ENCODE data around the gene SLC9A9. TPM values are rescaled to one million over a fixed set of nuclear protein-coding genes. Genes with fewer than 3 reads are reported as not detected.

Gene SLC9A9
- total RNA-seq, 1 donor from 2014 or later, result 0.22 TPM

DNA sequence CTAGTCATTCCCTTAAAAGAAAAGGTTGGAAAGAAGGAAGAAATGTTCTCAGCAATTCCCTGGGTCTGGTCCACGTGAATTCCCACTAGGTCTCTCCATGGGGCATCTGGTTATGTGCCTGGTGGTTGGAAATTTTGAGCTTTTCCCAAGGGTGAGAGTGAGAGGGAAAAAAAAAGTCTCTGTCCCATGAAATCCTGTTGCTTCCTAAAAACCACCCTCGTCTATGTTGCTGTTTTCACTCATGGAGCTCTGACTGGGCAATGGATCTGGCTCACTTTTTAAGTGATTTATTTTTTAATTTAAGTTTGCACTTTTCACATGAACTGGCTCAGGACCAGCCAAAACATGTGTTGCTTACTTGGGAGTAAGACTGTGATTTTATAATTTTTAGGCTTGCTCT is 538.6 kb downstream of the SLC9A9 start:
- H3K4me2 ChIP-seq, result no peak overlapping the region
- H3K4me1 ChIP-seq, result no peaks in the 10 kb centered on the region
- H3K27ac Mint-ChIP-seq, result no peak overlapping the region
- H2AFZ ChIP-seq (replicated peaks), result no peak overlapping the region
- H3K4me3 Mint-ChIP-seq, result no peak overlapping the region
- no peaks in the 10 kb centered on the region for H3F3A ChIP-seq (ENCODE audit: low read depth)
- H3K4me3 ChIP-seq, result no peak overlapping the region
- H4K20me1 ChIP-seq (ENCODE audit: low read depth), result no peaks in the 10 kb centered on the region
- H3K9ac ChIP-seq, result no peak overlapping the region
- no peaks in the 10 kb centered on the region for H3K27me3 ChIP-seq
- H3K27ac ChIP-seq, result no peak overlapping the region
- no peaks in the 10 kb centered on the region for H3K9me3 Mint-ChIP-seq
- DNase-seq (ENCODE audit: low spot score), result no peak
- TF ChIP-seq EZH2phosphoT487 (IDR thresholded peaks at IDR 0.05) (no peak), EZH2 (IDR thresholded peaks at IDR 0.05) (no peak)
- TF ChIP-seq, protein P1, sequence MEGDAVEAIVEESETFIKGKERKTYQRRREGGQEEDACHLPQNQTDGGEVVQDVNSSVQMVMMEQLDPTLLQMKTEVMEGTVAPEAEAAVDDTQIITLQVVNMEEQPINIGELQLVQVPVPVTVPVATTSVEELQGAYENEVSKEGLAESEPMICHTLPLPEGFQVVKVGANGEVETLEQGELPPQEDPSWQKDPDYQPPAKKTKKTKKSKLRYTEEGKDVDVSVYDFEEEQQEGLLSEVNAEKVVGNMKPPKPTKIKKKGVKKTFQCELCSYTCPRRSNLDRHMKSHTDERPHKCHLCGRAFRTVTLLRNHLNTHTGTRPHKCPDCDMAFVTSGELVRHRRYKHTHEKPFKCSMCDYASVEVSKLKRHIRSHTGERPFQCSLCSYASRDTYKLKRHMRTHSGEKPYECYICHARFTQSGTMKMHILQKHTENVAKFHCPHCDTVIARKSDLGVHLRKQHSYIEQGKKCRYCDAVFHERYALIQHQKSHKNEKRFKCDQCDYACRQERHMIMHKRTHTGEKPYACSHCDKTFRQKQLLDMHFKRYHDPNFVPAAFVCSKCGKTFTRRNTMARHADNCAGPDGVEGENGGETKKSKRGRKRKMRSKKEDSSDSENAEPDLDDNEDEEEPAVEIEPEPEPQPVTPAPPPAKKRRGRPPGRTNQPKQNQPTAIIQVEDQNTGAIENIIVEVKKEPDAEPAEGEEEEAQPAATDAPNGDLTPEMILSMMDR (IDR thresholded peaks at IDR 0.05), result no peak
- H3K36me3 ChIP-seq, result no peaks in the 10 kb centered on the region
- H3K36me3 Mint-ChIP-seq, result no peaks in the 10 kb centered on the region
- no peaks in the 10 kb centered on the region for H3K79me2 ChIP-seq (ENCODE audit: low read depth)
- H3K4me1 Mint-ChIP-seq, result peaks cover 6% of the 10 kb centered on the region
- peaks cover 4% of the 10 kb centered on the region for H3K27me3 Mint-ChIP-seq (ENCODE audit: insufficient read depth, low read depth)
- H3K9me3 ChIP-seq (ENCODE audit: low read depth), result no peaks in the 10 kb centered on the region

DNA sequence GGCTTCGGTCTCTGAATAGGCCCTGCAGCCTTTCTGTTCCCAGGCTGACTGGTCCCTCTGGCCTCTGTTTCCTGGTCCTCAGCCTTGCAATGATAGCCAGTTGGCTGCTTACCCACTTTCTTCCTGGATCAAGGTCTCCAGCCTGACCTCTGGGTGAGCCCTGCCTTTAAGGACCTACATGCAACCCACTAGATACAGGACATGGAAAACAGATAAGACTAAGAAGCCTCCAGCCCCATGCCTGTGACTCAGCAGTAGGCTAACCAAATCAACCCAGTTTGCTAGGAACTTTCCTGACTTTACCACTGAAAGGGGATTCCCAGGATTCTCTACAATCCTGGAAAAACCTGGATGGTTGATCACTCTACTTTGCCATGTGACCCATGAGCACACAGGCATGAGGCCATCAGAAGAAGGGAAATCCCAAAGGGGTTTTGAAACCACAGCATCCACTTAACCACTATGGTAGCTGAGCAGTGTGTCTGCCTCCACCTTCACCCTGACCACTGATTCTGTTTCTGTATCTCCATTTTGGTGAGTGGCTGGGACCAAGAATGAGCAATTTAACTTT is 540.6 kb downstream of the SLC9A9 start:
- no peak overlapping the region for H3K4me2 ChIP-seq

DNA sequence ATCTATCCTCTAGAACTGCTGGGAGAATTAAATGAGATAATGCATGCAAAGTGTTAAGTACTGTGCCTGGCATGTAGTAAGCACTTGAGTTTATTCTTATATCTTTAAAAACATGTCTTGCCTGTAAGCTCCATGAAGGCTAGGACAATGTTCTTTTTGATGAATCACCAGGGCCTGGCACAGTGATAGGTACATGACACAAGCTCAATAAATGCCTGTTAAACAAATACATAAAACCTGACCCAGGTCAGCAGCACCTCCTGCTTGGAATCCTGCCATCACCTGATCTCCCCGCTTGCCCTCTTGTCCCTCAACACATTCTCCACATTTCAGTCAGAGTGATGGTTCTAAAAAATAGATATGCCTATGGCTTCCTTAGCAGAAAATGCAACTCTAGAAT is 541.9 kb downstream of the SLC9A9 start:
- H3K36me3 ChIP-seq, result no peaks in the 10 kb centered on the region
- no peaks in the 10 kb centered on the region for H3K4me1 ChIP-seq
- Mint-ChIP-seq H3K27me3 (ENCODE audit: insufficient read depth, low read depth) (peaks cover 2% of the 10 kb centered on the region), H3K4me1 (no peaks in the 10 kb centered on the region), H3K4me3 (no peak overlapping the region), H3K9me3 (no peaks in the 10 kb centered on the region), H3K36me3 (no peaks in the 10 kb centered on the region), H3K27ac (no peak overlapping the region)
- TF ChIP-seq EZH2 (IDR thresholded peaks at IDR 0.05) (no peak), EZH2phosphoT487 (IDR thresholded peaks at IDR 0.05) (no peak)
- TF ChIP-seq, protein P1 (IDR thresholded peaks at IDR 0.05), result no peak
- no peak overlapping the region for H3K27ac ChIP-seq
- H3K4me3 ChIP-seq, result no peak overlapping the region
- H3K27me3 ChIP-seq, result no peaks in the 10 kb centered on the region
- H2AFZ ChIP-seq (replicated peaks), result no peak overlapping the region
- no peaks in the 10 kb centered on the region for H3K79me2 ChIP-seq (ENCODE audit: low read depth)
- no peaks in the 10 kb centered on the region for H4K20me1 ChIP-seq (ENCODE audit: low read depth)
- no peaks in the 10 kb centered on the region for H3F3A ChIP-seq (ENCODE audit: low read depth)
- no peak overlapping the region for H3K9ac ChIP-seq
- no peak for DNase-seq (ENCODE audit: low spot score)
- no peak overlapping the region for H3K4me2 ChIP-seq
- H3K9me3 ChIP-seq (ENCODE audit: low read depth), result no peaks in the 10 kb centered on the region

More for the DNA sequence above, 540.6 kb downstream of the SLC9A9 start:
- Histone ChIP-seq H3K36me3 (no peaks in the 10 kb centered on the region), H3K9ac (no peak overlapping the region), H3K27me3 (no peaks in the 10 kb centered on the region), H3K9me3 (ENCODE audit: low read depth) (no peaks in the 10 kb centered on the region), H3K79me2 (ENCODE audit: low read depth) (no peaks in the 10 kb centered on the region), H2AFZ (replicated peaks) (no peak overlapping the region), H3F3A (ENCODE audit: low read depth) (no peaks in the 10 kb centered on the region), H4K20me1 (ENCODE audit: low read depth) (no peaks in the 10 kb centered on the region), H3K27ac (no peak overlapping the region), H3K4me1 (no peaks in the 10 kb centered on the region), H3K4me3 (no peak overlapping the region)
- no peak overlapping the region for H3K4me3 Mint-ChIP-seq
- TF ChIP-seq, protein P1 (IDR thresholded peaks at IDR 0.05), result no peak
- TF ChIP-seq EZH2 (IDR thresholded peaks at IDR 0.05), result no peak
- TF ChIP-seq EZH2phosphoT487 (IDR thresholded peaks at IDR 0.05), result no peak
- H3K9me3 Mint-ChIP-seq, result no peaks in the 10 kb centered on the region
- peaks cover 2% of the 10 kb centered on the region for H3K27me3 Mint-ChIP-seq (ENCODE audit: insufficient read depth, low read depth)
- H3K27ac Mint-ChIP-seq, result no peak overlapping the region
- H3K4me1 Mint-ChIP-seq, result no peaks in the 10 kb centered on the region
- no peaks in the 10 kb centered on the region for H3K36me3 Mint-ChIP-seq
- DNase-seq (ENCODE audit: low spot score), result no peak

Measured in neural progenitor cell (in vitro differentiated cells).